Retinal pigment epithelial cell (primary cell): ENCODE data around the gene HOXC6.
"Not testable (repeated sequence)": the region's sequence is repeated elsewhere in the genome, so short reads cannot be mapped to it uniquely, and the experiment has no call there.

Experiments
- DNase-seq: peaks from one replicate; pipeline ENCODE4 v3.0.0-alpha.2; 2010; ENCODE audit warnings: low read depth
- H3K4me3 ChIP-seq: 2 replicates; pipeline ENCODE4 v1.5.1; 2011; ENCODE audit warnings: mild to moderate bottlenecking, low read length, control low read depth, moderate library complexity
- TF ChIP-seq, protein P1 (sequence below): conservative IDR thresholded peaks from 2 replicates; pipeline ENCODE4 v1.5.1; 2011; ENCODE audit warnings: low read depth, low read length, control low read depth, inconsistent platforms

HOXC6 gene

GRCh38 chr12:54074308-54074707, 46.1 kb downstream of the HOXC6 start:
- DNase-seq = no peak
- TF ChIP-seq, protein P1, sequence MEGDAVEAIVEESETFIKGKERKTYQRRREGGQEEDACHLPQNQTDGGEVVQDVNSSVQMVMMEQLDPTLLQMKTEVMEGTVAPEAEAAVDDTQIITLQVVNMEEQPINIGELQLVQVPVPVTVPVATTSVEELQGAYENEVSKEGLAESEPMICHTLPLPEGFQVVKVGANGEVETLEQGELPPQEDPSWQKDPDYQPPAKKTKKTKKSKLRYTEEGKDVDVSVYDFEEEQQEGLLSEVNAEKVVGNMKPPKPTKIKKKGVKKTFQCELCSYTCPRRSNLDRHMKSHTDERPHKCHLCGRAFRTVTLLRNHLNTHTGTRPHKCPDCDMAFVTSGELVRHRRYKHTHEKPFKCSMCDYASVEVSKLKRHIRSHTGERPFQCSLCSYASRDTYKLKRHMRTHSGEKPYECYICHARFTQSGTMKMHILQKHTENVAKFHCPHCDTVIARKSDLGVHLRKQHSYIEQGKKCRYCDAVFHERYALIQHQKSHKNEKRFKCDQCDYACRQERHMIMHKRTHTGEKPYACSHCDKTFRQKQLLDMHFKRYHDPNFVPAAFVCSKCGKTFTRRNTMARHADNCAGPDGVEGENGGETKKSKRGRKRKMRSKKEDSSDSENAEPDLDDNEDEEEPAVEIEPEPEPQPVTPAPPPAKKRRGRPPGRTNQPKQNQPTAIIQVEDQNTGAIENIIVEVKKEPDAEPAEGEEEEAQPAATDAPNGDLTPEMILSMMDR = no peak
- H3K4me3 ChIP-seq = no peak overlapping the region

DNA sequence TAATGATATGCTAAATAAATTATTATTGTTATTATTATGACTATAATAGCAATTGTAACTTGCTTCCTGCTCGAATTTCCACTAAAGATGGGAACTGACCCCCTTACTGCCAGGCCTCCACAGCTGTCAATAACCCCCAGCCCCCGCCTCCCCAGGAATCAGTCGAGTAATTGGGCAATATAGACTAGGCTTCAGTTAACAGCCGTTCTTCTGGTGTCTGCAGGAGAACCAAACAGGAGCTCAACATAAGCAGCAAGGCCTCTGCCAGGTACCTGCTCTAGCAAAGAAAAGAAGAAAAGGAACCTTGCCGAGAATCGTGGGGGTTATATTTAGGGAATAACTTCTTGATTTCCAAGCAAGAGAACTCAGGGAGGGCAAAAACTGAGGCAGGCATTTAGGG, 47.2 kb downstream of the HOXC6 start:
- TF ChIP-seq, protein P1 = no peak
- no peak for DNase-seq
- no peak overlapping the region for H3K4me3 ChIP-seq

GRCh38 chr12:54075974-54076373, 47.7 kb downstream of the HOXC6 start:
- no peak for DNase-seq
- H3K4me3 ChIP-seq = no peak overlapping the region
- TF ChIP-seq, protein P1 = no peak

- not testable (repeated sequence) for H3K4me3 ChIP-seq, DNase-seq
These were observed 49.6 kb downstream of the HOXC6 start for GRCh38 chr12:54077843-54078242.

- not testable (repeated sequence) for H3K4me3 ChIP-seq, DNase-seq
These were observed 50.9 kb downstream of the HOXC6 start for GRCh38 chr12:54079115-54079514.
